Upper lobe of right lung (tissue), 1 donor: ENCODE measurements around the gene FBXW11. TPM values are rescaled to one million over a fixed set of nuclear protein-coding genes. Genes with fewer than 3 reads are reported as not detected.
A peak's percentile ranks its signal among the peaks of the same experiment; 100 is the strongest.

Experiments
- ATAC-seq: fragments of 200-7000 bp; cut with Tn5 transposase; one replicate; pipeline ENCODE4 v1.9.1; 2020; ENCODE audit warnings: mild to moderate bottlenecking, moderate library complexity
- DNase-seq: peaks from one replicate; pipeline ENCODE4 v3.0.0-alpha.2; 2020
- H3K27ac ChIP-seq: fragments of 200-600 bp; one replicate; pipeline ENCODE4 v1.8.0; 2022
- H3K27me3 ChIP-seq: fragments of 200-600 bp; one replicate; pipeline ENCODE4 v1.8.0; 2022; ENCODE audit warnings: mild to moderate bottlenecking
- H3K36me3 ChIP-seq: fragments of 200-600 bp; one replicate; pipeline ENCODE4 v1.8.0; 2022
- H3K4me1 ChIP-seq: fragments of 200-600 bp; one replicate; pipeline ENCODE4 v1.8.0; 2022
- H3K4me3 ChIP-seq: fragments of 200-600 bp; one replicate; pipeline ENCODE4 v1.8.0; 2022; ENCODE audit warnings: mild to moderate bottlenecking
- H3K9me3 ChIP-seq: fragments of 200-600 bp; one replicate; pipeline ENCODE4 v1.8.0; 2022
- CTCF ChIP-seq: fragments of 200-600 bp; IDR thresholded peaks from one replicate; pipeline ENCODE4 v1.8.0; 2022; ENCODE audit warnings: antibody characterized with exemption
- intact Hi-C: fragments of 100-400 bp; cut with DNase I; formaldehyde crosslinking; loops from one replicate; pipeline ENCODE4 v1.11.0; 2022
- total RNA-seq: library from RNA; stranded (reverse); fragmentation: NEBNext Ultra II Directional; extraction: Animal tissue kit (Norgen Biotek cat#: 25700); gene quantifications from one replicate; pipeline ENCODE4 v1.2.1, GENCODE V29; 2021
- donor health status: DM: no; HTN: yes; CAD: no; lungs with severe emphysema.

FBXW11 gene
- total RNA-seq, 1 donor from 2014 or later, result 61.8 TPM

DNA sequence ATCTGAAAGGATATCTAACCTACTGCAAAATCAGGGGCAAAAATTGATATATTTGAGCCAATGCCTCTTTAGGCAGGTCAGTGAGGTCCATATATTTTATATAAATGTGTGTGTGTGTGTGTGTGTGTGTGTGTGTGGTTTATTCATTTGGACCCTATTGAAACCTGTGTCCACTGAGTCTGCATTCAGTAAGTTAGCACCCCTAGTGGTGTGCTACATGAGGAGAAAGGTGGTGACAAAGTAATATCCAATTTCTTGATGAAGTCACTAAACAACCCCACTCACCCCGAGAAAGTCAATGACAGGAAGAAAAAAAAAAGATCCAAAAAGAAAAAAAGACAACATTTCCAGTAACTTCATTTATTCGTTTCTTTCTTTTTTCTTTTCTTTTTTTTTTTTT lies 4.1 kb downstream of the FBXW11 start:
- no peaks in the 10 kb centered on the region for H3K9me3 ChIP-seq
- TF ChIP-seq CTCF, result peak; percentile 32
- DNase-seq (no peak), ATAC-seq (no peak)
- H3K27ac ChIP-seq, result no peak overlapping the region
- H3K27me3 ChIP-seq, result no peaks in the 10 kb centered on the region
- H3K36me3 ChIP-seq, result no peaks in the 10 kb centered on the region
- peaks cover 60% of the 10 kb centered on the region for H3K4me1 ChIP-seq
- intact Hi-C loops, result no loop called here
- H3K4me3 ChIP-seq, result no peak overlapping the region

DNA sequence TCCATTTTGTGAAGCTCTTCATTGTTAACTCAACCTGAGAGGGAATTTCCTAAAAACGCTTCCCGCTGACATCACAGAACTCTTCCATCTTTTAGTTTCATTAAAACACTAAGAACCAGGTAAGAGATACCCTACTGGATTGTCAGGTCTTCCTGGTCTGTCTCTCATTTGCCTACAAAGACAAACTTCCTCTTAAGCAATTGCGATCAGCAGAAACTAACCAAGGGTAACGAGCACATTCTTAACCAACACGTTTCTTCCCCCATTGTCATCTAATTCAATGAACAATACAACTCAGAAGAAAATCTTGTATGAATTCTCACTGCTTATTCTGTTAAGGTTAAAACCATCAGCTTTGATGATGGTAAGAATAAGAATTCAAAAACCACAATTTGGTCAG lies 6.6 kb downstream of the FBXW11 start:
- ATAC-seq (peak; percentile 23), DNase-seq (no peak)
- peaks cover 65% of the 10 kb centered on the region for H3K4me1 ChIP-seq
- H3K4me3 ChIP-seq, result no peak overlapping the region
- intact Hi-C loops, result no loop called here
- H3K27me3 ChIP-seq, result no peaks in the 10 kb centered on the region
- peaks cover 6% of the 10 kb centered on the region for H3K36me3 ChIP-seq
- no peak for TF ChIP-seq CTCF
- H3K27ac ChIP-seq, result no peak overlapping the region
- no peaks in the 10 kb centered on the region for H3K9me3 ChIP-seq

- no peak for TF ChIP-seq CTCF
- intact Hi-C loops, result no loop called here
- no peaks in the 10 kb centered on the region for H3K27me3 ChIP-seq
- peaks cover 57% of the 10 kb centered on the region for H3K4me1 ChIP-seq
- DNase-seq (no peak), ATAC-seq (no peak)
- H3K4me3 ChIP-seq, result no peak overlapping the region
- no peak overlapping the region for H3K27ac ChIP-seq
- no peaks in the 10 kb centered on the region for H3K9me3 ChIP-seq
- H3K36me3 ChIP-seq, result peaks cover 6% of the 10 kb centered on the region
Measured at GRCh38 chr5:171999100-171999499, 7.3 kb downstream of the FBXW11 start.

DNA sequence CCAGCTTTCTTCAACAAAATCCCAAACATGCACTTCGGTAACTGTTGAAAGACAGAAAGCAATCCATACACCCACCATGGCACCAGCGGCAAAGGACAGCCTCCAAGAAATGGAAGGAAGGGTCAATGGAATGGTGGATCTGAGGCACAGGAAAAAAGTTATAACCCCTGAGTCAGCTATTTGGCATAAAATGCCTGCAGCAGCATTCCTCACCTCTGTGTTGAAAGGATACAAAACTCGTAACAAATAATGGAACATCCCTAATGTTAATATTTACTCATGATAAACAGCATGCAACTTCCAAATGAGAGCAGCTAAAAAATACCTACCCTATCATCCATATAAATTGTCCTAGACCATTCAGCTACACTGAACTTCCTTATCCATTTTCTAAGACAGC lies 9.4 kb downstream of the FBXW11 start:
- no peak for ATAC-seq
- peaks cover 39% of the 10 kb centered on the region for H3K4me1 ChIP-seq
- no peak for TF ChIP-seq CTCF

GRCh38 chr5:171992813-171993212 lies 13.6 kb downstream of the FBXW11 start:
- Histone ChIP-seq H3K36me3 (peaks cover 6% of the 10 kb centered on the region), H3K27ac (no peak overlapping the region), H3K27me3 (no peaks in the 10 kb centered on the region), H3K9me3 (no peaks in the 10 kb centered on the region), H3K4me1 (peaks cover 27% of the 10 kb centered on the region), H3K4me3 (no peak overlapping the region)
- intact Hi-C loops, result no loop called here
- TF ChIP-seq CTCF, result no peak
- ATAC-seq (no peak), DNase-seq (no peak)

More for the DNA sequence above, 9.4 kb downstream of the FBXW11 start:
- DNase-seq, result no peak
- Histone ChIP-seq H3K9me3 (no peaks in the 10 kb centered on the region), H3K36me3 (peaks cover 6% of the 10 kb centered on the region), H3K27me3 (no peaks in the 10 kb centered on the region), H3K27ac (no peak overlapping the region), H3K4me3 (no peak overlapping the region)
- intact Hi-C loops, result no loop called here

DNA sequence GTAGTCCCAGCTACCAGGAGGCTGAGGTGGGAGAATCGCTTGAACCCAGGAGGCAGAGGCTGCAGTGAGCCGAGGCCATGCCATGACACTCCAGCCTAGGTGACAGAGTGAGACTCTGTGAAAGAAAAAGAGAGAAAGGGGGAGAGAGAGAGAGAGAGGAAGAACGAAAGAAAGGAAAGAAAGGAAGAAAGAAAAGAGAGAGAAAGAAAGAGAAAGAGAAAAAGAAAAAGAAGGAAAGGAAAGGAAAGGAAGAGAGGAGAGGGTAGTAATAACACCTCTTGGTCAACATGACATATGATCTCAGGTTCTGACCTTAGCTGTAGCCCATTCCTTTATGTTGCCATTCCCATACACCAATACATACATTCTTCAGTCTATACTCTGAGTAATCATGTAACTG lies 14.1 kb downstream of the FBXW11 start:
- peaks cover 27% of the 10 kb centered on the region for H3K4me1 ChIP-seq
- intact Hi-C loops, result no loop called here

More for the DNA sequence above, 14.1 kb downstream of the FBXW11 start:
- no peak for TF ChIP-seq CTCF
- no peak overlapping the region for H3K27ac ChIP-seq
- H3K9me3 ChIP-seq, result no peaks in the 10 kb centered on the region
- no peaks in the 10 kb centered on the region for H3K27me3 ChIP-seq
- peaks cover 6% of the 10 kb centered on the region for H3K36me3 ChIP-seq
- H3K4me3 ChIP-seq, result no peak overlapping the region
- DNase-seq (no peak), ATAC-seq (no peak)
